ENCODE results near the gene TBCEL.

DNA sequence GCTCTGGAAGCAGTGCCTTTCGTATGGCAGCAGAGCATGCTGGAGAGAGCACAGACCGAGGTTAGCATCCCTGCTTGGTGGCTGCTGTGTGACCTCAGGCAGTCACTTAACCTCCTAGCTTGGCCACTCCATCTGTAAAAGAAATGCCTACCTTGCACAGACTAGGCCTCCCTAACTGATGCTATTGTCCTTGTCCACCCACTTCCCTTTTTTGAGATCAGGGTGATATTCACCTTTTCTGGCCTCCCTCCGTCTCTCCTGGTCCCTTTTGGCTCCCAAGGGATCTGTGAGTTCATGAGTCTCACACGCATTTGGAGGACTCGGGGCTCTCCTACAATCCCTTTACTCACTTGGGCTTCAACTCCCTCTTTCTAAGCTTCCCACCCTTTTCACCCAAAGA is 114.4 kb downstream of the TBCEL start:
- TF ChIP-seq SPI1 (IDR thresholded peaks at IDR 0.05; ENCODE audit: low read depth, low read length) = peak; percentile 75
- no peak for TF ChIP-seq POLR2AphosphoS5 (IDR thresholded peaks at IDR 0.05; ENCODE audit: low read depth, low read length)
- TF ChIP-seq TAF1 (IDR thresholded peaks at IDR 0.05; ENCODE audit: low read depth, low read length) = no peak
